A549 (cell line): ENCODE measurements around the gene INSIG2.

ENCODE experiments used
- CTCF ChIP-seq: fragments of >200 bp; sonication (Bioruptor Twin); formaldehyde crosslinking; IDR thresholded peaks from 3 replicates; pipeline ENCODE4 v1.5.1; 2016
- ESRRA ChIP-seq: fragments of 150-350 bp; IDR thresholded peaks from 2 replicates; pipeline ENCODE4 v1.6.1; 2014; ENCODE audit warnings: mild to moderate bottlenecking, low read length, borderline replicate concordance
- KDM1A ChIP-seq: fragments of 200-600 bp; sonication (generic); IDR thresholded peaks from 2 replicates; pipeline ENCODE4 v1.6.1; 2016; ENCODE audit warnings: low read depth, mild to moderate bottlenecking
- NFE2L2 ChIP-seq: fragments of 150-350 bp; conservative IDR thresholded peaks from 2 replicates; pipeline ENCODE4 v1.6.1; 2014; ENCODE audit warnings: low read length
- NPAS2 ChIP-seq: fragments of 250-450 bp; sonication (Bioruptor Pico); IDR thresholded peaks from 2 replicates; pipeline ENCODE4 v1.8.0; 2022; ENCODE audit warnings: mild to moderate bottlenecking, moderate library complexity, borderline replicate concordance
- NR3C1 ChIP-seq: fragments of >200 bp; sonication (Bioruptor Twin); formaldehyde crosslinking; IDR thresholded peaks from 3 replicates; pipeline ENCODE4 v1.6.1; 2017
- PHF8 ChIP-seq: fragments of 200-600 bp; sonication (generic); IDR thresholded peaks from 2 replicates; pipeline ENCODE4 v1.6.1; 2016; ENCODE audit warnings: low read depth, mild to moderate bottlenecking, antibody characterized with exemption, moderate library complexity, borderline replicate concordance
- POLR2A ChIP-seq: IDR thresholded peaks from 2 replicates; pipeline ENCODE4 v1.6.1; 2012; ENCODE audit warnings: mild to moderate bottlenecking, low read length
- RAD21 ChIP-seq, 2 experiments: fragments of >200 bp in 1 of 2; sonication (Bioruptor Twin) in 1 of 2; formaldehyde crosslinking in 1 of 2; IDR thresholded peaks in 1 of 2; conservative IDR thresholded peaks in 1 of 2; 2 replicates in 1 of 2; 3 replicates in 1 of 2; pipeline ENCODE4 v1.6.1; 2012 to 2018; ENCODE audit warnings: inconsistent platforms in 1 of 2
- RCOR1 ChIP-seq: fragments of 150-350 bp; IDR thresholded peaks from 2 replicates; pipeline ENCODE4 v1.6.1; 2014; ENCODE audit warnings: antibody characterized with exemption, low read length, low read depth
- RFX5 ChIP-seq: fragments of 450-650 bp; IDR thresholded peaks from 2 replicates; pipeline ENCODE4 v1.7.1; 2014; ENCODE audit warnings: antibody characterized with exemption, mild to moderate bottlenecking, moderate library complexity
- SMC3 ChIP-seq: fragments of >200 bp; sonication (Bioruptor Twin); formaldehyde crosslinking; IDR thresholded peaks from 3 replicates; pipeline ENCODE4 v1.6.1; 2018; ENCODE audit warnings: inconsistent platforms
- TP53 ChIP-seq: fragments of 250-450 bp; sonication (Bioruptor Pico); IDR thresholded peaks from 2 replicates; pipeline ENCODE4 v1.5.0; 2021; ENCODE audit warnings: mild to moderate bottlenecking, moderate library complexity

DNA sequence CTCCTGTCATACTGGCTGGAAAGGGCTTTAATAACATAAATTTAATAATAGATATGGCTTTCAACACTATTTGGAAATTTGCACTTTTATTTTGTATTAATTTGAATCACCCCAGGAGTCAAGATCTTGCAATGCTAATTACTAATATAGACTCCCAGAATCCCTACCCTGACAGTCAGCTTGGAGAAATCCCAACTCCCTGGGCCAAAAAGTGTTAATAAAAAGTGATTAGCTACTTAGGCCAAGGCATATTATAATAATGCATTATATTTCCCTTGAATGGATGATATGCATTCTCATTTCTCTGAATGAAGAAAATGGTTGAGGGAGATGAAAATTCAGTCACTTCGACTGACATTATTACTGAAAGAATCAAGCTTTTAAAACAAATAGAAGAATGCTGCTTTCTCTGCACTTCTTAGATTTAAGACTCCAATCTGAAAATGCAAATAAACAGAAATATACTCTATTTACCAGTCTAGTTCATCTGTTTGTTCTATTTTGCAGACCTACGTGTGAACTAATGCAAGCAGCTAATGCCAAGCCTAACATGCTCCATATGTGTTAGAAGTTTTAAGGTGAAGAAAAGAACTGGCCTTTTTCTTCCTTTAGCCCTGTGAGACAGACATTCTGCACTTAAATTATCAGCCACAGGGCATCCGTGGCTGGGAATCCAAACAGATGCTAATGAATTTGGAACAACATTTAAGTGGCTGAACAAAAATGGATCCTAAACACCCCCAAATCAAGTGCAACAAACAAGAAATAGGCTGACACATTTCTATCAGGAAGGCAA, 33.9 kb upstream of the INSIG2 start:
- no peak for TF ChIP-seq NPAS2
- no peak for TF ChIP-seq CTCF
- no peak for TF ChIP-seq NFE2L2
- no peak for TF ChIP-seq RFX5
- TF ChIP-seq SMC3, result no peak
- TF ChIP-seq POLR2A, result no peak
- no peak for TF ChIP-seq RAD21 (conservative IDR thresholded peaks at IDR 0.05 in 1 of 2, IDR thresholded peaks at IDR 0.05 in 1 of 2)
- no peak for TF ChIP-seq ESRRA
- no peak for TF ChIP-seq PHF8
- no peak for TF ChIP-seq NR3C1
- TF ChIP-seq RCOR1, result no peak
- TF ChIP-seq TP53 (CRISPR knock-in tag), result no peak
- TF ChIP-seq KDM1A, result no peak
